ENCODE results near the gene MSANTD1. TPM values are rescaled to one million over a fixed set of nuclear protein-coding genes. Genes with fewer than 3 reads are reported as not detected.

Gene MSANTD1
- total RNA-seq, 1 experiment from 2014 or later: 0.71 TPM

- H3K9me2 ChIP-seq (ENCODE audit: insufficient read depth): no peaks in the 10 kb centered on the region
- DNase-seq (ENCODE audit: low read depth, low spot score) (no peak), ATAC-seq (no peak)
- H3K36me3 ChIP-seq (ENCODE audit: control insufficient read depth in 1 of 2, insufficient read depth in 2 of 2, low read length in 2 of 2): peaks cover 5 to 26% of the 10 kb centered on the region in 2 experiments; a peak in 3 of 4 replicates
- no TSS peak for BruUV-seq (replicated peaks)
- ChIA-PET POLR2A (no interaction called here), RAD21 (ENCODE audit: low non-redundant PET in 1 of 2, low total read pairs in 2 of 2, uncharacterized antibody in 2 of 2, unreplicated experiment in 2 of 2) (no interaction called here), CTCF (no interaction called here)
- no peak overlapping the region for H3K4me2 ChIP-seq (ENCODE audit: low read length)
- no peaks in the 10 kb centered on the region for H3K4me1 ChIP-seq (ENCODE audit: control insufficient read depth in 1 of 2, insufficient read depth in 2 of 2, low read length in 2 of 2)
- no peaks in the 10 kb centered on the region for H3K9me3 ChIP-seq (ENCODE audit: control insufficient read depth in 1 of 2, insufficient read depth in 1 of 2, low read depth in 1 of 2, low read length in 2 of 2)
- H4K20me1 ChIP-seq (ENCODE audit: insufficient read depth): no peaks in the 10 kb centered on the region
- no peak for TF ChIP-seq ZFX (IDR thresholded peaks at IDR 0.05)
- TF ChIP-seq SIN3A (IDR thresholded peaks at IDR 0.05; ENCODE audit: low read depth): no peak
- TF ChIP-seq FOSL1 (IDR thresholded peaks at IDR 0.05; ENCODE audit: low read depth): no peak
- TF ChIP-seq TCF7L2 (IDR thresholded peaks at IDR 0.05; ENCODE audit: borderline replicate concordance, extremely low read depth, insufficient read depth, insufficient read length): no peak
- TF ChIP-seq EGR1 (IDR thresholded peaks at IDR 0.05; ENCODE audit: low read depth): no peak
- TF ChIP-seq ZNF274 (IDR thresholded peaks at IDR 0.05; ENCODE audit: low read depth, low read length): no peak
- H3K4me3 ChIP-seq (replicated peaks in 1 of 2; ENCODE audit: low read depth in 1 of 2, low read length in 2 of 2): no peak overlapping the region
- no peak overlapping the region for H3K9ac ChIP-seq (ENCODE audit: low read length)
- no peak overlapping the region for H2AFZ ChIP-seq (ENCODE audit: low read depth, low read length, poor library complexity, severe bottlenecking)
- H3K27me3 ChIP-seq (ENCODE audit: insufficient read depth, low read length): no peaks in the 10 kb centered on the region
- intact Hi-C loops (cut with micrococcal nuclease): no loop called here
- no peaks in the 10 kb centered on the region for H3K79me2 ChIP-seq (ENCODE audit: insufficient read depth, low read length)
- H3K27ac ChIP-seq (ENCODE audit: low read depth, low read length): no peak overlapping the region
These were observed 31.2 kb upstream of the MSANTD1 start for GRCh38 chr4:3217771-3218170.

- Histone ChIP-seq H3K4me1 (ENCODE audit: control insufficient read depth in 1 of 2, insufficient read depth in 2 of 2, low read length in 2 of 2) (no peaks in the 10 kb centered on the region), H3K27ac (ENCODE audit: low read depth, low read length) (no peak overlapping the region), H3K9me3 (ENCODE audit: control insufficient read depth in 1 of 2, insufficient read depth in 1 of 2, low read depth in 1 of 2, low read length in 2 of 2) (no peaks in the 10 kb centered on the region), H3K4me2 (ENCODE audit: low read length) (no peak overlapping the region), H3K79me2 (ENCODE audit: insufficient read depth, low read length) (no peaks in the 10 kb centered on the region), H3K4me3 (replicated peaks in 1 of 2; ENCODE audit: low read depth in 1 of 2, low read length in 2 of 2) (no peak overlapping the region), H3K9ac (ENCODE audit: low read length) (no peak overlapping the region), H4K20me1 (ENCODE audit: insufficient read depth) (no peaks in the 10 kb centered on the region), H2AFZ (ENCODE audit: low read depth, low read length, poor library complexity, severe bottlenecking) (no peak overlapping the region), H3K36me3 (ENCODE audit: control insufficient read depth in 1 of 2, insufficient read depth in 2 of 2, low read length in 2 of 2) (peaks cover 0 to 26% of the 10 kb centered on the region in 2 experiments; a peak in 2 of 4 replicates), H3K27me3 (ENCODE audit: insufficient read depth, low read length) (no peaks in the 10 kb centered on the region), H3K9me2 (ENCODE audit: insufficient read depth) (no peaks in the 10 kb centered on the region)
- TF ChIP-seq EZH2phosphoT487 (IDR thresholded peaks at IDR 0.05; ENCODE audit: borderline replicate concordance): no peak
- TF ChIP-seq POLR2AphosphoS5 (IDR thresholded peaks at IDR 0.05; ENCODE audit: low read depth, low read length): no peak
- no peak for TF ChIP-seq ZNF274 (IDR thresholded peaks at IDR 0.05; ENCODE audit: low read depth, low read length)
- no peak for TF ChIP-seq CBX3 (IDR thresholded peaks at IDR 0.05; ENCODE audit: low read depth)
- TF ChIP-seq SP1 (IDR thresholded peaks at IDR 0.05; ENCODE audit: low read depth): no peak
- no peak for TF ChIP-seq ZBTB33 (IDR thresholded peaks at IDR 0.05; ENCODE audit: extremely low read depth, insufficient replicate concordance, low read length)
- DNase-seq (ENCODE audit: low read depth, low spot score): no peak
- no TSS peak for BruUV-seq (replicated peaks)
- RAD21 ChIA-PET (ENCODE audit: low non-redundant PET in 1 of 2, low total read pairs in 2 of 2, uncharacterized antibody in 2 of 2, unreplicated experiment in 2 of 2): no interaction called here
- ATAC-seq: no peak; the same call in 1 of the 2 replicates
- CTCF ChIA-PET: no interaction called here
- intact Hi-C loops (cut with micrococcal nuclease): no loop called here
- POLR2A ChIA-PET: no interaction called here
These were observed 29.9 kb upstream of the MSANTD1 start for GRCh38 chr4:3218824-3219760.

Measured in HCT116 (cell line).